Hepatocyte (in vitro differentiated cells): ENCODE data around the gene STK38L.

Source experiments
- CTCF ChIP-seq: fragments of 200-600 bp; sonication (generic); IDR thresholded peaks from 2 replicates; pipeline ENCODE4 v1.5.1; 2016; ENCODE audit warnings: antibody characterized with exemption, mild to moderate bottlenecking; ENCODE audit not compliant: poor library complexity
- EZH2 ChIP-seq: fragments of 200-600 bp; sonication (generic); IDR thresholded peaks from 2 replicates; pipeline ENCODE4 v1.6.1; 2016; ENCODE audit warnings: antibody characterized with exemption, mild to moderate bottlenecking, borderline replicate concordance
- EZH2phosphoT487 ChIP-seq: fragments of 200-600 bp; sonication (generic); IDR thresholded peaks from one replicate; pipeline ENCODE4 v1.6.1; 2018; ENCODE audit warnings: antibody characterized with exemption, mild to moderate bottlenecking, low read depth, moderate library complexity; ENCODE audit not compliant: unreplicated experiment, severe bottlenecking

DNA sequence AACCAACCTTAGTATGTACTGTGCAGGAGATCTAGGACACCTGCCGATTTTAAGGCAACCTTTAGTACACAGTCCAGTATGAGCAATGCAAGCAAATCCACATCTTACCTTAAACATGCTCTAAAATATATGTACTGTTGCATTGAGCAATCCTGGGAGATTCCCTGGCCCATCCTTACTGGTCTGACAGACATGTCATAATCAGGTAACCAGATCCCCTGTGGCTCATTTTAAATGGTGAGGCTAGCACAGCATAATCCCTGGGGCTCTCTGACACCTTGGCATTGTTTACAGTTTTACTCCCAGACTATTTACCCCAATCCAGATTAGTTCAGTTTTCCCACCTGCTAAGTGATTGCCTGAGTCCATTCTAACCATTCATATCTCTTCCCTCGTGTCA, 103.7 kb downstream of the STK38L start:
- no peak for TF ChIP-seq CTCF
- no peak for TF ChIP-seq EZH2phosphoT487
- no peak for TF ChIP-seq EZH2
